Measurements from ENCODE around the gene TMTC2.

TMTC2 gene

GRCh38 chr12:82714427-82714826 is 27.7 kb downstream of the TMTC2 start:
- DNase-seq, result no peak
- Histone ChIP-seq H3K27ac (no peak overlapping the region), H3K27me3 (ENCODE audit: insufficient read depth, low read depth, severe bottlenecking) (no peaks in the 10 kb centered on the region), H3K36me3 (no peaks in the 10 kb centered on the region), H3K9me3 (ENCODE audit: severe bottlenecking) (no peaks in the 10 kb centered on the region), H3K4me3 (ENCODE audit: low read depth, low read length) (no peak overlapping the region)
- TF ChIP-seq CTCF (IDR thresholded peaks at IDR 0.05; ENCODE audit: low read depth, low read length), result no peak

- no peak overlapping the region for H3K4me3 ChIP-seq (ENCODE audit: low read depth, low read length)
- no peak overlapping the region for H3K27ac ChIP-seq
Measured at GRCh38 chr12:82721726-82722125, 35.0 kb downstream of the TMTC2 start.

GRCh38 chr12:82723093-82723492 is 36.4 kb downstream of the TMTC2 start:
- DNase-seq, result no peak
- Histone ChIP-seq H3K9me3 (ENCODE audit: severe bottlenecking) (no peaks in the 10 kb centered on the region), H3K27me3 (ENCODE audit: insufficient read depth, low read depth, severe bottlenecking) (no peaks in the 10 kb centered on the region), H3K4me3 (ENCODE audit: low read depth, low read length) (no peak overlapping the region), H3K27ac (no peak overlapping the region), H3K36me3 (no peaks in the 10 kb centered on the region)
- no peak for TF ChIP-seq CTCF (IDR thresholded peaks at IDR 0.05; ENCODE audit: low read depth, low read length)

More at GRCh38 chr12:82721726-82722125, 35.0 kb downstream of the TMTC2 start:
- H3K9me3 ChIP-seq (ENCODE audit: severe bottlenecking), result no peaks in the 10 kb centered on the region
- no peaks in the 10 kb centered on the region for H3K36me3 ChIP-seq
- TF ChIP-seq CTCF (IDR thresholded peaks at IDR 0.05; ENCODE audit: low read depth, low read length), result no peak
- DNase-seq, result no peak
- H3K27me3 ChIP-seq (ENCODE audit: insufficient read depth, low read depth, severe bottlenecking), result no peaks in the 10 kb centered on the region

- no peak for DNase-seq
- Histone ChIP-seq H3K27ac (no peak overlapping the region), H3K27me3 (ENCODE audit: insufficient read depth, low read depth, severe bottlenecking) (no peaks in the 10 kb centered on the region), H3K9me3 (ENCODE audit: severe bottlenecking) (no peaks in the 10 kb centered on the region), H3K36me3 (no peaks in the 10 kb centered on the region), H3K4me3 (ENCODE audit: low read depth, low read length) (no peak overlapping the region)
- no peak for TF ChIP-seq CTCF (IDR thresholded peaks at IDR 0.05; ENCODE audit: low read depth, low read length)
Measured at GRCh38 chr12:82723891-82724290, 37.2 kb downstream of the TMTC2 start.

GRCh38 chr12:82725741-82726140 is 39.0 kb downstream of the TMTC2 start:
- H3K27ac ChIP-seq, result no peak overlapping the region
- H3K4me3 ChIP-seq (ENCODE audit: low read depth, low read length), result no peak overlapping the region
- no peaks in the 10 kb centered on the region for H3K9me3 ChIP-seq (ENCODE audit: severe bottlenecking)
- TF ChIP-seq CTCF (IDR thresholded peaks at IDR 0.05; ENCODE audit: low read depth, low read length), result no peak
- DNase-seq, result no peak
- no peaks in the 10 kb centered on the region for H3K36me3 ChIP-seq
- no peaks in the 10 kb centered on the region for H3K27me3 ChIP-seq (ENCODE audit: insufficient read depth, low read depth, severe bottlenecking)

- Histone ChIP-seq H3K36me3 (no peaks in the 10 kb centered on the region), H3K27me3 (ENCODE audit: insufficient read depth, low read depth, severe bottlenecking) (no peaks in the 10 kb centered on the region), H3K9me3 (ENCODE audit: severe bottlenecking) (no peaks in the 10 kb centered on the region), H3K4me3 (ENCODE audit: low read depth, low read length) (no peak overlapping the region), H3K27ac (no peak overlapping the region)
- no peak for TF ChIP-seq CTCF (IDR thresholded peaks at IDR 0.05; ENCODE audit: low read depth, low read length)
- DNase-seq, result no peak
Measured at GRCh38 chr12:82727886-82728285, 41.2 kb downstream of the TMTC2 start.

Measured in WERI-Rb-1 (cell line).